ENCODE results near the gene CNKSR2. TPM values are rescaled to one million over a fixed set of nuclear protein-coding genes. Genes with fewer than 3 reads are reported as not detected.

Gene CNKSR2
- total RNA-seq, 1 donor = 0.99 TPM

DNA sequence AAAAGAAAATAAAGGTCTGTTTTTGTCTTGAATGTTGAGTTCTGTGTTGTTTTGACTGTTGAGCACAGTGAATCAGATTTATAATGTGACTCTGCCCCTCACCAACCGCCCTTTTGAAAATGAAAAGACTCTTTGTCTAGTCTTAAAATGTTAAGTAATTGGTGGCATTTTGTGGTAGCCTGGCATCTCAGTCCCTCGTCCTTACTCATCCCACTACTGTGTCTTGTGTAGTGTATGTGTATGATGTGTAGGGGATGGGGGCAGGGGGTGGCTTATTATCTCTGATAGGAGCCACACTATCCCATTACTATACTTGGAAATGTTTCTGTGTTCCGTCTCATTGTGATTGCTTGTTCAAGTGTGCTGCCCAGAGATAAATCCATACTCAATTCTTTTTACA lies 271.7 kb downstream of the CNKSR2 start:
- no peak overlapping the region for H3K4me3 ChIP-seq (ENCODE audit: low read depth, low read length)
- no peak for TF ChIP-seq CTCF (IDR thresholded peaks at IDR 0.05; ENCODE audit: insufficient read depth, low read length)
- DNase-seq (ENCODE audit: low read depth) = no peak

DNA sequence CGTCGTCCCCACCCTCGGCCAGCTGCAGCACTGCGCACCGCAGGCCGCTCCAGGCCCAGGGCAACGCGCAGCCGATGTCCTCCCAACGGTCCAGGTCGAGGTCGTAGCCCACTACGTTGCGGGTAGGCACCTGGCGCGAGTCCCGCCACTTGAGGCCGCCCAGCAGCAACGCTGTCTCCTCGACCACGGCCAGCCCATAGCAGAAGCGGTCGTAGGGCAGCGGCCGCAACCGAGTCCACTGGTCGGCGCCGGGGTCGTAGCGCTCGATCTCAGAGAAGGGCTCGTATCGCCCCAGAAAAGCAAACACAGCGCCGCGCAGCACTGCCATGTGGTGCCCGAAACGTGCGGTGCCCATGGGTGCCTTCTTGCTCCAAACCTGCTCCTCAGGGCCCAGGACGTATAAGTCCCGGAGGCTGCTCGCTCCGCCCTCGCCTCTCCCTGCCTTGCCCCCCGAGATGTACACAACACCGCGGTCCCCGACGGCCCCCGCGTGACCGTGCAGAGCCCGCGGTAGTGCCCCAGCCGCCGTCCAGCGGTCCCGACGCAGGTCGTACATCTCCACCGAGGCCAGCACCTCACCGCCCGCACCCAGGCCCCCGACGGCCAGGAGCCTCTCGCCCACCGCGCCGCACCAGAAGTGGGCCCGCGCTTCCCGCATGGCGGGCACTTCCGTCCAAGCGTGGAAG lies 281.8 kb downstream of the CNKSR2 start:
- no peak for TF ChIP-seq CTCF (IDR thresholded peaks at IDR 0.05; ENCODE audit: insufficient read depth, low read length)
- no peak overlapping the region for H3K4me3 ChIP-seq (ENCODE audit: low read depth, low read length)
- no peak for DNase-seq (ENCODE audit: low read depth)

DNA sequence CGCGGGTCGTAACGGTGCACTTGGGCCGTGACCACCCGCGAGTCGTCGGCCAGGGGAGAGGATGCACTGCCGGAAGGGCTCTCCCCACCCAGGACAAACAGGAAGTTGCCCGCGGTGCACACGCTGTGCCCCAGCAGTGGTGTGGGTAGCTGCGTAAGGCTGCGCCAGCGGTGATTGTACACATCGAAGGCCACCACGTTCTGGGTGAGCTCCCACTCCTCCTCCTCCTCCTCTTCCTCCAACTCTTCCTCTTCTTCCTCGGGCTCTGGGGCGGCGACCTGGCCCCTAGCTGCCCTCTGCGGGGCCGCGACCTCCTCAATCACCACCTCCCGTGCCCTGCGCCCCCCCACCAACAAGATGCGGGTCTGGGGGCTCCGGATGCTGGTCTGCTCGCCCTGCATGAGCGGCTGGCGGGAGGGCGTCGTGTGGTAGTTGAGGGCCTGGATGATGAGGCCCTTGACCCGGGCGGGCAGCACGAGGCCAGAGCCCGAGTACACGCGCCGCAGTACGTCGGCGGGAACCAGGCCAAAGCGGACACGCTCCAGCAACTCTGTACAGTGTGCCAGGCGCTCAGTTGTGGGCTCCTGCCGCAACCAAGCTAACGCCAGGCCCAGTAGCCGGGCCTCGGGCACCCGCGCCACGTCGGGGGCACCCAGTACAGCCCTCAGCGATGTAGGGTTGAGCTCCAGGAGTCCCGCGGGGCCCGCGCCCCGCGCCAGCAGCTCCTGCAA lies 282.5 kb downstream of the CNKSR2 start:
- TF ChIP-seq CTCF (IDR thresholded peaks at IDR 0.05; ENCODE audit: insufficient read depth, low read length) = no peak
- no peak overlapping the region for H3K4me3 ChIP-seq (ENCODE audit: low read depth, low read length)
- DNase-seq (ENCODE audit: low read depth) = no peak

GRCh38 chrX:21657318-21658151 lies 283.3 kb downstream of the CNKSR2 start:
- no peak for TF ChIP-seq CTCF (IDR thresholded peaks at IDR 0.05; ENCODE audit: insufficient read depth, low read length)
- DNase-seq (ENCODE audit: low read depth) = no peak
- no peak overlapping the region for H3K4me3 ChIP-seq (ENCODE audit: low read depth, low read length)

- no peak for DNase-seq (ENCODE audit: low read depth)
- TF ChIP-seq CTCF (IDR thresholded peaks at IDR 0.05; ENCODE audit: insufficient read depth, low read length) = no peak
- H3K4me3 ChIP-seq (ENCODE audit: low read depth, low read length) = no peak within 1 kb of the TSS
Measured at GRCh38 chrX:21658152-21658737, 284.0 kb downstream of the CNKSR2 start, which contains the start of gene KLHL34. TSS of gene KLHL34 (minus strand) at chrX:21658330. CDS start at chrX:21657788, 542 bp downstream.

DNA sequence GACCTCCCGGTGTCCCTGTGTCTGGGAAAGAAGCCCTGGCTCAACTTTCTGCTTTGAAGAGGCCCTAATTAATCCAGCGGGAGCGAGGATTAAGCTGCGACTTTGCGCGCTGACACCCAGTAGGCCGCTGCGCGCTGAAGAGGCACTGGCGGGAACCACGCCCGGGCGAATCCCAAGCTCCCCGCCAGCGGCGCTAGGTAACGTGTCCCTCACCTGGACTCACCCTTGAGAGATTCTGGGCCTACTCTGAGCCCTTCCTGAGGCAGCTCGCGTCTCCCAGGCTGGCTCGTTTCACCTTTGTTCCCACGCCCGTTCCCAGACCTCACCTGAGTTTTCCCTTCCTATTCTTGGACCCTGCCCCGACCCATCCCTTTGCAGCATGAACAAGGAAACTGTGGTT lies 284.5 kb downstream of the CNKSR2 start:
- no peak for TF ChIP-seq CTCF (IDR thresholded peaks at IDR 0.05; ENCODE audit: insufficient read depth, low read length)
- no peak for DNase-seq (ENCODE audit: low read depth)
- H3K4me3 ChIP-seq (ENCODE audit: low read depth, low read length) = no peak overlapping the region
